Fibroblast of lung (primary cell): Measurements from ENCODE around the gene WASL. TPM values are rescaled to one million over a fixed set of nuclear protein-coding genes. Genes with fewer than 3 reads are reported as not detected.

Experiments
- DNase-seq, 2 donors: peaks; one replicate each; pipeline versions ENCODE4 v3.0.0 to v3.0.0-alpha.2; 2010; ENCODE audit warnings: low read depth in 2 of 2
- H2AFZ ChIP-seq: 2 replicates; pipeline ENCODE4 v1.5.1; 2012; ENCODE audit warnings: low read length, control low read depth, inconsistent platforms
- H3K27ac ChIP-seq: 2 replicates; pipeline ENCODE4 v1.5.1; 2011; ENCODE audit warnings: low read length, control low read depth; ENCODE audit not compliant: insufficient read depth
- H3K27me3 ChIP-seq: 2 replicates; pipeline ENCODE4 v1.5.1; 2011; ENCODE audit warnings: mild to moderate bottlenecking, low read length; ENCODE audit not compliant: control insufficient read depth, insufficient read depth
- H3K36me3 ChIP-seq: 2 replicates; pipeline ENCODE4 v1.5.1; 2011; ENCODE audit warnings: low read length; ENCODE audit not compliant: control insufficient read depth, insufficient read depth
- H3K4me1 ChIP-seq: 2 replicates; pipeline ENCODE4 v1.5.1; 2011; ENCODE audit warnings: low read length; ENCODE audit not compliant: control insufficient read depth, insufficient read depth; ENCODE audit errors: extremely low read depth
- H3K4me2 ChIP-seq: 2 replicates; pipeline ENCODE4 v1.5.1; 2011; ENCODE audit warnings: low read length, control low read depth; ENCODE audit not compliant: insufficient read depth; ENCODE audit errors: extremely low read depth
- H3K4me3 ChIP-seq, 4 experiments: fragments of 200-600 bp in 1 of 4; sonication (generic) in 1 of 4; replicated peaks in 1 of 4; 2 replicates each; pipeline ENCODE4 v1.5.1; 2011 to 2016; ENCODE audit warnings: low read length in 4 of 4, low read depth in 3 of 4, mild to moderate bottlenecking in 3 of 4, control low read depth in 2 of 4, inconsistent platforms in 1 of 4, mixed read lengths in 1 of 4; ENCODE audit not compliant: insufficient read depth in 1 of 4; ENCODE audit errors: control extremely low read depth in 1 of 4
- H3K79me2 ChIP-seq: 2 replicates; pipeline ENCODE4 v1.5.1; 2012; ENCODE audit warnings: mild to moderate bottlenecking, low read length, inconsistent platforms; ENCODE audit not compliant: control insufficient read depth, insufficient read depth
- H3K9ac ChIP-seq: 2 replicates; pipeline ENCODE4 v1.5.1; 2011; ENCODE audit warnings: mild to moderate bottlenecking, low read length, control low read depth; ENCODE audit not compliant: insufficient read depth
- H3K9me3 ChIP-seq: 2 replicates; pipeline ENCODE4 v1.5.1; 2012; ENCODE audit warnings: low read depth, low read length; ENCODE audit not compliant: control insufficient read depth, insufficient read depth
- H4K20me1 ChIP-seq: 2 replicates; pipeline ENCODE4 v1.5.1; 2011; ENCODE audit warnings: low read length; ENCODE audit not compliant: control insufficient read depth, insufficient read depth; ENCODE audit errors: extremely low read depth
- CTCF ChIP-seq, 2 donors: IDR thresholded peaks in 1 of 2; conservative IDR thresholded peaks in 1 of 2; 1 replicate in 1 of 2; 2 replicates in 1 of 2; pipeline ENCODE4 v1.5.1; 2011 to 2012; ENCODE audit warnings: low read length in 2 of 2, control low read depth in 1 of 2, inconsistent platforms in 1 of 2, low read depth in 1 of 2, mild to moderate bottlenecking in 1 of 2
- EZH2 ChIP-seq: IDR thresholded peaks from 2 replicates; pipeline ENCODE4 v1.5.1; 2012; ENCODE audit warnings: low read length, control low read depth, mild to moderate bottlenecking; ENCODE audit errors: missing control alignments
- polyA plus RNA-seq, 2 donors: library from polyadenylated mRNA; depleted of rRNA in 1 of 2; stranded (reverse) in 1 of 2; unstranded in 1 of 2; fragments of >200 nt; gene quantifications; 2 replicates each; pipeline ENCODE4 v1.2.1, GENCODE V29; 2011 to 2012; ENCODE audit warnings: missing spikeins in 1 of 2
- total RNA-seq: library from RNA; depleted of rRNA; stranded (reverse); fragments of >200 nt; gene quantifications from 2 replicates; pipeline ENCODE4 v1.2.1, GENCODE V29; 2014

The WASL gene
- total and polyA plus RNA-seq, 2 donors (not counting 1 experiment from before 2014, with no cell fraction given) = 15.4 to 21.0 TPM

GRCh38 chr7:123652406-123652805, 96.4 kb downstream of the WASL start:
- H3K36me3 ChIP-seq = no peaks in the 10 kb centered on the region
- TF ChIP-seq EZH2 (no peak), CTCF (conservative IDR thresholded peaks at IDR 0.05 in 1 of 2, IDR thresholded peaks at IDR 0.05 in 1 of 2; ENCODE audit: low read depth in 1 of 2, low read length in 2 of 2) (no peak)

GRCh38 chr7:123650595-123650994, 98.2 kb downstream of the WASL start:
- no peak overlapping the region for H3K4me3 ChIP-seq
- no peak overlapping the region for H2AFZ ChIP-seq
- H3K9ac ChIP-seq = no peak overlapping the region
- no peaks in the 10 kb centered on the region for H3K9me3 ChIP-seq
- no peak overlapping the region for H3K27ac ChIP-seq
- no peaks in the 10 kb centered on the region for H3K4me1 ChIP-seq
- no peaks in the 10 kb centered on the region for H3K79me2 ChIP-seq
- no peaks in the 10 kb centered on the region for H4K20me1 ChIP-seq
- TF ChIP-seq EZH2 = no peak
- no peak for TF ChIP-seq CTCF (conservative IDR thresholded peaks at IDR 0.05 in 1 of 2, IDR thresholded peaks at IDR 0.05 in 1 of 2; ENCODE audit: low read depth in 1 of 2, low read length in 2 of 2)
- no peaks in the 10 kb centered on the region for H3K27me3 ChIP-seq
- no peaks in the 10 kb centered on the region for H3K36me3 ChIP-seq
- H3K4me2 ChIP-seq = no peak overlapping the region
- no peak for DNase-seq

More at GRCh38 chr7:123652406-123652805, 96.4 kb downstream of the WASL start:
- Histone ChIP-seq H3K9me3 (no peaks in the 10 kb centered on the region), H3K4me2 (no peak overlapping the region), H3K4me3 (no peak overlapping the region), H3K4me1 (no peaks in the 10 kb centered on the region), H3K79me2 (no peaks in the 10 kb centered on the region), H2AFZ (no peak overlapping the region), H4K20me1 (no peaks in the 10 kb centered on the region), H3K27ac (no peak overlapping the region), H3K9ac (no peak overlapping the region), H3K27me3 (no peaks in the 10 kb centered on the region)
- no peak for DNase-seq

- H4K20me1 ChIP-seq = no peaks in the 10 kb centered on the region
- H3K27me3 ChIP-seq = no peaks in the 10 kb centered on the region
- no peaks in the 10 kb centered on the region for H3K79me2 ChIP-seq
- H3K9ac ChIP-seq = no peak overlapping the region
- H3K4me1 ChIP-seq = no peaks in the 10 kb centered on the region
- no peak overlapping the region for H3K4me3 ChIP-seq
- TF ChIP-seq CTCF (conservative IDR thresholded peaks at IDR 0.05 in 1 of 2, IDR thresholded peaks at IDR 0.05 in 1 of 2; ENCODE audit: low read depth in 1 of 2, low read length in 2 of 2) (no peak), EZH2 (no peak)
- H3K36me3 ChIP-seq = no peaks in the 10 kb centered on the region
- no peak overlapping the region for H3K4me2 ChIP-seq
- H3K27ac ChIP-seq = no peak overlapping the region
- H2AFZ ChIP-seq = no peak overlapping the region
- DNase-seq = peak; percentile 28 to 32
- no peaks in the 10 kb centered on the region for H3K9me3 ChIP-seq
Measured at GRCh38 chr7:123649964-123650363, 98.8 kb downstream of the WASL start.
